Upper lobe of right lung (tissue), 1 donor: ENCODE measurements around the gene HERC2. TPM values are rescaled to one million over a fixed set of nuclear protein-coding genes. Genes with fewer than 3 reads are reported as not detected.

Source experiments
- ATAC-seq: fragments of 200-7000 bp; cut with Tn5 transposase; one replicate; pipeline ENCODE4 v1.9.1; 2020; ENCODE audit warnings: mild to moderate bottlenecking, moderate library complexity
- DNase-seq: peaks from one replicate; pipeline ENCODE4 v3.0.0-alpha.2; 2020
- H3K27ac ChIP-seq: fragments of 200-600 bp; one replicate; pipeline ENCODE4 v1.8.0; 2022
- H3K27me3 ChIP-seq: fragments of 200-600 bp; one replicate; pipeline ENCODE4 v1.8.0; 2022; ENCODE audit warnings: mild to moderate bottlenecking
- H3K36me3 ChIP-seq: fragments of 200-600 bp; one replicate; pipeline ENCODE4 v1.8.0; 2022
- H3K4me1 ChIP-seq: fragments of 200-600 bp; one replicate; pipeline ENCODE4 v1.8.0; 2022
- H3K4me3 ChIP-seq: fragments of 200-600 bp; one replicate; pipeline ENCODE4 v1.8.0; 2022; ENCODE audit warnings: mild to moderate bottlenecking
- H3K9me3 ChIP-seq: fragments of 200-600 bp; one replicate; pipeline ENCODE4 v1.8.0; 2022
- intact Hi-C: fragments of 100-400 bp; cut with DNase I; formaldehyde crosslinking; loops from one replicate; pipeline ENCODE4 v1.11.0; 2022
- total RNA-seq: library from RNA; stranded (reverse); fragmentation: NEBNext Ultra II Directional; extraction: Animal tissue kit (Norgen Biotek cat#: 25700); gene quantifications from one replicate; pipeline ENCODE4 v1.2.1, GENCODE V29; 2021
- TF ChIP-seq, protein P1 (sequence below): fragments of 200-600 bp; IDR thresholded peaks from one replicate; pipeline ENCODE4 v1.8.0; 2022; ENCODE audit warnings: antibody characterized with exemption
- donor health status: DM: no; HTN: yes; CAD: no; lungs with severe emphysema.

Gene HERC2
- total RNA-seq, 1 donor from 2014 or later = 56.9 TPM

DNA sequence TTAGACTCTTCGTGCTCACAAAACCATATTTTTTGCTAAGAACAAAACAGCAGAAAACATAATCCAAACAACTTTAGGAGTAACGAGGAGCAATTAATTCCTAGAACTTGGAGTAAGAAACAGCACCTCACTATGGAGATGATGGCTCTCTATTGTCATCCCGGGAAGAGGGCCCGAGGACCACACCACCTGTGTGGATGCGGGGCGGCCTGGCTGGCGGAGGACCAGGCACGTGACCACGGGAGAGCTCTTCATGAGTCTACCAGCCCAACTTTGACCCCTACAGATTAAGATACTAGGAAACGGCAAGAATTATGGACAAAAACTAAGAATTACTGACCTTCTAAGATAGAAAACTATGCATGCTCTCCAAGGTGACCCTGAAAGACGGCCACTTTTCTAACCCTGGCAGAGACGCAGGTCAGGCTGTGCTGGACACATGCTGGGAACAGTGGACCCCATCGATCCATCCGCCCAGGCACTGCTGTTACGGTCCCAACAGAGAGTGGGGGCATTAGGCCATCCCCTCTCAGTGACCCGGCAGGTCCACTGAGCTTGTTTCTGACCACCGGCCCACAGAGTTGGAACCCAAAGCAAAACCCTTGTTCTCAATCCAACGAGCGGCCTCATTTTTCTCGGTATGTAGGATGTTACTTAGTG, 209.7 kb downstream of the HERC2 start:
- ATAC-seq (no peak), DNase-seq (peak; percentile 45)
- Histone ChIP-seq H3K36me3 (peaks cover 60% of the 10 kb centered on the region), H3K9me3 (no peaks in the 10 kb centered on the region), H3K4me1 (peaks cover 5% of the 10 kb centered on the region), H3K27me3 (peaks cover 4% of the 10 kb centered on the region), H3K27ac (no peak overlapping the region), H3K4me3 (no peak overlapping the region)
- TF ChIP-seq, protein P1, sequence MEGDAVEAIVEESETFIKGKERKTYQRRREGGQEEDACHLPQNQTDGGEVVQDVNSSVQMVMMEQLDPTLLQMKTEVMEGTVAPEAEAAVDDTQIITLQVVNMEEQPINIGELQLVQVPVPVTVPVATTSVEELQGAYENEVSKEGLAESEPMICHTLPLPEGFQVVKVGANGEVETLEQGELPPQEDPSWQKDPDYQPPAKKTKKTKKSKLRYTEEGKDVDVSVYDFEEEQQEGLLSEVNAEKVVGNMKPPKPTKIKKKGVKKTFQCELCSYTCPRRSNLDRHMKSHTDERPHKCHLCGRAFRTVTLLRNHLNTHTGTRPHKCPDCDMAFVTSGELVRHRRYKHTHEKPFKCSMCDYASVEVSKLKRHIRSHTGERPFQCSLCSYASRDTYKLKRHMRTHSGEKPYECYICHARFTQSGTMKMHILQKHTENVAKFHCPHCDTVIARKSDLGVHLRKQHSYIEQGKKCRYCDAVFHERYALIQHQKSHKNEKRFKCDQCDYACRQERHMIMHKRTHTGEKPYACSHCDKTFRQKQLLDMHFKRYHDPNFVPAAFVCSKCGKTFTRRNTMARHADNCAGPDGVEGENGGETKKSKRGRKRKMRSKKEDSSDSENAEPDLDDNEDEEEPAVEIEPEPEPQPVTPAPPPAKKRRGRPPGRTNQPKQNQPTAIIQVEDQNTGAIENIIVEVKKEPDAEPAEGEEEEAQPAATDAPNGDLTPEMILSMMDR = no peak
- intact Hi-C loops = no loop called here

DNA sequence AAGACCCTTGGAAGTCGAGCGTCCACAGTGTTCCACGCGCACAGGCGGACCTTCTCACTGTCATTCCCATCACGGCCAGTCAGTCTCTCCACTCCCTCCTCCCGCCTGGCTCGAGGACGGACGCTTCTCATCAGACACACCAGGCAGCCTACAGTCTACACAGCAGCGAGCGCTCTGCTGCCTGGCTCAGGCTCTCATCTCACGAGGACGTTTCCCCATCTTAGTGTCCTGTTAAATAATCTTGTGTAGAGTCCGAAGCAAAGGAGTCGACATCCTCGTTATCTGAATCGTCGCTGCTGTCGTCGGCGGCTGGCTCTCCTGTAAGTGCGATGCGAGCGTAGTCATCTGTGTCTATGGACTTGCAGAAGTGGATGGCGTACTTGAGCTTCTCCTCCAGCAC, 210.4 kb downstream of the HERC2 start:
- Histone ChIP-seq H3K9me3 (no peaks in the 10 kb centered on the region), H3K4me1 (peaks cover 11% of the 10 kb centered on the region), H3K27ac (no peak overlapping the region), H3K4me3 (no peak overlapping the region), H3K36me3 (peaks cover 53% of the 10 kb centered on the region), H3K27me3 (peaks cover 11% of the 10 kb centered on the region)
- ATAC-seq = no peak
- DNase-seq = peak; percentile 48
- intact Hi-C loops = no loop called here
- TF ChIP-seq, protein P1 = no peak

DNA sequence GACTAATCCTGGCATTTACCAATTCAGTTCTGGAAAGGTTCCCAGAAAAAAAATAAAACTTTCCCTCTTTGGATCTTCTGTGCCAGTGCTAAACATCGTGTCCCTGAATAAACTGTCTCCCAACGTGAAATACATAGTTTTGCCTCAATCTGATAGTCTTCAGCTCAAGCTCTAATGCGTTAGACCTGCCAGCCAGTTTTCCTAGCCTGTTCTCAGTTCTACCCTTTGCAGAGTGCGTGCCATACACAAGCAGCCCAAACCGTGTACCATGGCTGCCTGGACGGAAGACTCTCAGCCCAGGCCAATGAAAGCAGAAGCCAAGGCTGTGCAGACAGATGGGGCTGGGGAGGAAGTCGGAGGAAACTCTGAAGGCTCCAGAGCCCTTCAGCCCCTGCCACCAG, 211.5 kb downstream of the HERC2 start:
- intact Hi-C loops = no loop called here
- Histone ChIP-seq H3K4me3 (no peak overlapping the region), H3K9me3 (no peaks in the 10 kb centered on the region), H3K4me1 (peaks cover 15% of the 10 kb centered on the region), H3K27ac (no peak overlapping the region), H3K27me3 (peaks cover 15% of the 10 kb centered on the region), H3K36me3 (peaks cover 43% of the 10 kb centered on the region)
- DNase-seq = no peak
- no peak for ATAC-seq
- TF ChIP-seq, protein P1 = no peak

DNA sequence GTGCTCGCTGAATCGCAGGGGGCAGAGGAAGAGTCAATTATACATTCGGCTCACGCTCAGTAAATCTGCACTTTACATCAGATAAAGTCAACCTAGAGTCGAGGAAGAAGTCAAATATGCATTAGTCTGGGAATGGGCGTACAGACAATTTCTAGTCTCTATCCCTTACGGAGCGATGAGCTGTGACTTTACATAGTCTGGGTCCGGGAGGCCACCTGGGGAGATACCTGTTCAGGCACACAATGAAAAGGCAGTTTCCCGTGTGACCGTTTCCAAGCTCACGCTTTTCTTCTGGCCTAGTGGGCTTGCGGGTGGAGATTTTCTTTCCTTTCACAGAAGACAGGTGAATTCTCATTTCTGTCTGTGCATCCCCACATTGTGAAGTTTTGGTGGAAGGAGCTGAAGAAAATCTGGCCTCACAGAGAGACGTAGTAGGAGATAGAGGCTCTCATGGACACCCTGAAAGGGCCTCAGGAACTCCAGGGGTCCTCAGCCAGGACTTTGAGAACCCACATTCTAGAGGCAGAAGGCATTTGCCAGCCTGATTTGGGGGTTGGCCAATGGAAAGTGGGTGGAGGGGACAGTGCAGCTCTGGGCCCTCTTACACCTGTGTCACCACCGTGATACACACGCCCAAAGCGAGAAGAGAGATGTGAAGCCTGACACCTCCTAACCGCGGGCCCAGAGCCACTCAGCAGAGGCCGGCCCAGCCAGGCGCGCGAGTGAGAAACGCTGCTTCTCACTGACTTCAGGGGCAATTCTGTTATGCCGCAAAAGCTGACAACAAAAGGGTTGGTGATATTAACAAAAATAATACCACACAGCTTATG, 212.1 kb downstream of the HERC2 start:
- Histone ChIP-seq H3K4me1 (peaks cover 15% of the 10 kb centered on the region), H3K9me3 (no peaks in the 10 kb centered on the region), H3K27ac (no peak overlapping the region), H3K4me3 (no peak overlapping the region), H3K36me3 (peaks cover 37% of the 10 kb centered on the region), H3K27me3 (peaks cover 15% of the 10 kb centered on the region)
- TF ChIP-seq, protein P1 = no peak
- intact Hi-C loops = no loop called here
- no peak for ATAC-seq
- no peak for DNase-seq

DNA sequence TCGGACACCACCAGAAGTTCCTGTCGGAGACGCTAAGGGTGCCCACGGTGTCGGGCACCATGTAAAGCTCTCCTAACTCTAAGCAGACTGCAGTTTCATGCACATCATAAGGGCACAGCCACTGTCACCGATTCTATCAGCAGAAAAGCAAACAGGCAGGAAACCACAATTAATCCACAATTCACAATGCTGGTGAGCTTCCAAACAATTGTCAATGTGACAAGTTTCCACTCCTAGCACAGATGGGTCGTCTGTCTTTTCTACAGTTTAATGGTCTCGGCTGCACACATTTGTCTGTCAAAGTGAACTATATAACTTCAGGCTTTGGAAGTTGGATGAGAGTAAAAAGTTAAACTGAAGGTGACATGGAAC, 214.1 kb downstream of the HERC2 start:
- no peak overlapping the region for H3K27ac ChIP-seq
- intact Hi-C loops = no loop called here
- ATAC-seq (no peak), DNase-seq (no peak)
- H3K4me1 ChIP-seq = peaks cover 15% of the 10 kb centered on the region
- peaks cover 18% of the 10 kb centered on the region for H3K36me3 ChIP-seq
- TF ChIP-seq, protein P1 = no peak
- H3K27me3 ChIP-seq = peaks cover 15% of the 10 kb centered on the region
- H3K9me3 ChIP-seq = no peaks in the 10 kb centered on the region
- H3K4me3 ChIP-seq = no peak overlapping the region
